Small intestine (tissue), 7 donors: ENCODE data around the gene HMCN1. TPM values are rescaled to one million over a fixed set of nuclear protein-coding genes. Genes with fewer than 3 reads are reported as not detected.

Source experiments
- DNase-seq, 2 donors: peaks; one replicate each; pipeline versions ENCODE4 v3.0.0 to v3.0.0-alpha.2; 2013
- FAIRE-seq: peaks from 2 replicates; lab custom pipeline; 2012; peaks lifted over from hg19 to GRCh38; lab: Jason Lieb, UNC
- H3K27ac ChIP-seq, 3 donors: one replicate each; pipeline ENCODE4 v1.5.1; 2013; ENCODE audit warnings: low read length in 2 of 3, mild to moderate bottlenecking in 2 of 3, control low read depth in 1 of 3, inconsistent platforms in 1 of 3, low read depth in 1 of 3, moderate library complexity in 1 of 3
- H3K27me3 ChIP-seq, 3 donors: one replicate each; pipeline ENCODE4 v1.6.1; 2013; ENCODE audit warnings: low read length in 3 of 3, inconsistent platforms in 1 of 3; ENCODE audit not compliant: control insufficient read depth in 3 of 3, insufficient read depth in 3 of 3
- H3K36me3 ChIP-seq, 3 donors: one replicate each; pipeline ENCODE4 v1.6.1; 2013; ENCODE audit warnings: low read length in 3 of 3, inconsistent platforms in 1 of 3, low read depth in 1 of 3, mild to moderate bottlenecking in 1 of 3, moderate library complexity in 1 of 3; ENCODE audit not compliant: control insufficient read depth in 3 of 3, insufficient read depth in 2 of 3
- H3K4me1 ChIP-seq, 3 donors: one replicate each; pipeline ENCODE4 v1.6.1; 2013; ENCODE audit warnings: low read length in 2 of 3, inconsistent platforms in 1 of 3, low read depth in 1 of 3, mild to moderate bottlenecking in 1 of 3, moderate library complexity in 1 of 3; ENCODE audit not compliant: control insufficient read depth in 3 of 3, insufficient read depth in 2 of 3
- H3K4me3 ChIP-seq, 3 donors: one replicate each; pipeline ENCODE4 v1.5.1; 2013; ENCODE audit warnings: low read length in 3 of 3, control low read depth in 1 of 3, inconsistent platforms in 1 of 3, low read depth in 1 of 3, mild to moderate bottlenecking in 1 of 3, moderate library complexity in 1 of 3
- H3K9me3 ChIP-seq, 2 donors: one replicate each; pipeline ENCODE4 v1.6.1; 2013; ENCODE audit warnings: low read depth in 1 of 2, low read length in 1 of 2; ENCODE audit not compliant: control insufficient read depth in 2 of 2, insufficient read depth in 1 of 2
- WGBS, 3 donors: extraction: QIAGEN DNeasy Blood & Tissue Kit; methylation state at CpG; one replicate each; pipeline ENCODE4 v1.1.7; 2013; 5-methylcytosine and 5-hydroxymethylcytosine counted together
- polyA plus RNA-seq, 4 donors: library from polyadenylated mRNA; stranded (reverse) in 3 of 4; unstranded in 1 of 4; fragments of 200-250 nt in 3 of 4; fragments of 120-200 nt in 1 of 4; gene quantifications; one replicate each; pipeline versions ENCODE4 v1.2.1 to v1.2.3, GENCODE V29; 2013
- donor health status: healthy with polysubstance abuse.
- donor health status: control.
- donor health status: control.
- donor health status: Bipolar disorder and iron deficiency.
- donor health status: healthy.

Gene HMCN1
- polyA plus RNA-seq, 4 donors = under 0.01 to 1.9 (median 0.62) TPM

DNA sequence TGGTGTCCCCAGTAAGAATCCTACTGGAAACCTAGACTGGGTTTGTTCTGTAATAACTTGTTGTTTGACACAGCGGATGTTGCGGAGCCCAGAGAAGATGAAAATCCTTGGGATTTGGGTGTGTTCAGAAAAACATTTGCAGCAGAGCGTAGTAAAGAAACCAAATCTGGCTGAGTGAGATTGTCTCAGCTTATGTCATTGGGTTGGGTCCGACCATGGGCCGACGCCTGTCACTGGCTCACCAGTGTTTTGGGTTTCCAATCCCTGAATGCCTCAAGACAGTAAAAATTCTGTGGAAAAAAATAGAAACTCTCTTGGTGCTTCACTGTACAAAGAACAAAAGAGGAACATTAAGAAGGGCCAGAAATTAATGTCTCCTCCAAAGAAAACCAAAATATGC lies 494.6 kb downstream of the HMCN1 start:
- H3K27ac ChIP-seq = no peak overlapping the region
- no peak for FAIRE-seq
- no peaks in the 10 kb centered on the region for H3K4me1 ChIP-seq
- no peak for DNase-seq
- H3K9me3 ChIP-seq = no peaks in the 10 kb centered on the region
- H3K36me3 ChIP-seq = no peaks in the 10 kb centered on the region
- no peak overlapping the region for H3K4me3 ChIP-seq
- H3K27me3 ChIP-seq = peaks cover 0 to 12% (median 0%) of the 10 kb centered on the region in 3 donors
- WGBS, 3 donors = 91 to 95% (median 91%) methylated on average over 6 of the region's 6 CpGs

DNA sequence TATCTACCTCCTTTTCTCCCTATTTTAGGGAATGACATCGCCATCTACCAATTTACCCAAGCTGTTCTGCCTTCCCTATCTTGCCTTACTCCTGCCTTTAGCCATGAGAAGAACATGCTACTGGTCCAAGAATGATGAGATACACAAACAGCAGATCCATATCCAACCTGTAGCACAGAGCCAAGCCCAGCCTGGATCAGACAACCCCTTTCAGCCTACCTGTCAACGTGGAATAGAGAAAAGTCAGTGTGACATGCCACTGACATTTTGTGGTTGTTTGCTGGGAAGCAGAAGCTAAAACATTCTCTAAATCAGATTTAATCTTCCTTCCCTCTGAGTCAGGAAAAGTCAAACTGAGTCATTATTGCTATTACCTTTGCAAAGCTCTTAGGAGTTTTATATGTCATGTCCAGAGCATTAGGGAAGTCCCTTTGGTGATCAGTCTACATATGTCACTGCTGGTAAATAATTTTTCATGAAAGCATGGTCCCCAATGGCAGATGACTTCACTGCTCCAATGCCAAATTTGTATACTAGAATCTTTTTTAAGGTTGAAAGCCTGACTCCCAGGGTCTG lies 497.8 kb downstream of the HMCN1 start:
- 71 to 88% (median 83%) methylated on average over 2 of the region's 2 CpGs for WGBS, 3 donors
- H3K27me3 ChIP-seq = peaks cover 0 to 14% (median 0%) of the 10 kb centered on the region in 3 donors
- no peak for FAIRE-seq

DNA sequence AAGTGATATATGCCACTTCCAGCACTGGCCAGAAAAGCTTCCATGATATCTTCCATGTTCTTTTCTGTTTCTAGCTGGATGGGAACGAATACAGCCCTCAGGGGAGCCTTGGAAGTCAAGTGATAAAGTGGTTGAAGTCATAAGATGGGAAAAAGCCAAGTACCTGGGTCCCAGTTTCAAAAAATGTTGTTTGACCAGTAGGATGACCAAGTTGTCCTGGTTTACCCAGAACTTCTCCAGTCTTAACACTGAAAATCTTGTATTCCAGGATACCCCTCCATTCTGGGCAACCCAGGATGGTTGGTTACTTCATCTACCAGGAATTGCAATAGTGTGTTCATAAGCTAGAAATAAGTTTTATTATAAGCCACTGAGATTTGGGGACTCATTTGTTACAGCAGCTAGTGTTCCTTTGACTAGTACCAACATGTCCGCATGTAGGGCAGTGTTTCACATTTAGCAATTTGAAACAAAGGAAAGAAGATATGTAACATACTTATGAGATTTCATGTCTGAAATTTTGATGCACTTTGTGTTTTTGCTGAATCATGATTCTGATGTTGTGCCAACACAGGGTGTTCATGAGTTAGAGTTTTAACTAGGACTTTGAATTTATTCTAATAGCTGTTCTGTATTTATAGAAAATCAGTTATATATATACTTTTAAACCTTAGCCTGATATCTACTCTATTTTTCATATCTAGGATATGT lies 500.9 kb downstream of the HMCN1 start:
- no peaks in the 10 kb centered on the region for H3K4me1 ChIP-seq
- peaks cover 0 to 5% (median 0%) of the 10 kb centered on the region in 3 donors for H3K27me3 ChIP-seq
- H3K9me3 ChIP-seq = no peaks in the 10 kb centered on the region
- no peak overlapping the region for H3K27ac ChIP-seq
- no peak for FAIRE-seq
- no peak for DNase-seq
- no peak overlapping the region for H3K4me3 ChIP-seq
- WGBS, 3 donors = 47 to 52% (median 48%) methylated on average over 2 of the region's 2 CpGs
- no peaks in the 10 kb centered on the region for H3K36me3 ChIP-seq

More for the DNA sequence above, 497.8 kb downstream of the HMCN1 start:
- Histone ChIP-seq H3K9me3 (no peaks in the 10 kb centered on the region), H3K4me1 (no peaks in the 10 kb centered on the region), H3K4me3 (no peak overlapping the region), H3K36me3 (no peaks in the 10 kb centered on the region), H3K27ac (no peak overlapping the region)
- DNase-seq = no peak

DNA sequence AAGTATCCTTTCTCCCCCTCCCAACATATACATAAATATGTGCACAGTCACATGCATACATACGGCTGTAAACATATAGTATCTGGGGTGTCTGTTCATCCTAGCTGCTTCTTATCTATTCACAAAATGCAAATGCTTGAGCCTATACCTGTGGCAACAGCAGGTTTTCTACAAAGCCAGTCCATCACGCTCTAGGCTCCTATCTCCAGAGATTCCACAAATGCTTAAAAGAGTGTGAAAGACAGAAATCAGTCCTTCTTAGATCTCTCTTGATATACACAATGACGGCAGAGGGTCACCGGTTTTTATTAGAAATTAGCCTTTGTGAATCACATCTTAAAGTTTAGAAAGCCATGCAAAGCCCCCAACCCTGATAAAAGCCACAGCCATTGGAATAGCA lies 501.5 kb downstream of the HMCN1 start:
- H3K27ac ChIP-seq = no peak overlapping the region
- H3K36me3 ChIP-seq = no peaks in the 10 kb centered on the region
- DNase-seq = no peak
- no peak for FAIRE-seq
- no peak overlapping the region for H3K4me3 ChIP-seq
- H3K4me1 ChIP-seq = no peaks in the 10 kb centered on the region
- WGBS, 3 donors = 73 to 93% (median 81%) methylated on average over 4 of the region's 4 CpGs
- H3K27me3 ChIP-seq = peaks cover 0 to 2% (median 0%) of the 10 kb centered on the region in 3 donors
- H3K9me3 ChIP-seq = no peaks in the 10 kb centered on the region

DNA sequence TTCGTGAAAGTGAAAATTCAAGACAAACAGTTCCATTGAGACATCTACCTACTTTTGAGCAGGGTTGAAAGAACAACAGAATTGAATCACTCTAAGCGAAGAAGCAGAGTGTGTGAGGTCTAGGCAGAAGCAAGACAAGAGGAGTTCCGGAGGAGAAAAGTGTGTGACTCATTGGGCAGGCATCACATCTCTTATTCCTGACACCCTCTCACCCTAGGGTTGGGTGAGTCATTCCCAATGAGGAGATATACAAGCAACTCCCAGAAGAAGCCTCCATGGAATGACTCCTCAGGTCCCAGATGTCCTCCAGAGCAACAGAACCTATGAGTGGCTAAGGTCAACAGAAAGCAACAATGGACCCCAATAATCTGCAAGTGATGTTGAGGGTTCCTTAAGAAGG lies 502.7 kb downstream of the HMCN1 start:
- no peaks in the 10 kb centered on the region for H3K4me1 ChIP-seq
- H3K4me3 ChIP-seq = no peak overlapping the region
- no peaks in the 10 kb centered on the region for H3K9me3 ChIP-seq
- DNase-seq = no peak
- peaks cover 0 to 2% (median 0%) of the 10 kb centered on the region in 3 donors for H3K27me3 ChIP-seq
- no peak overlapping the region for H3K27ac ChIP-seq
- WGBS, 3 donors = 90 to 95% (median 90%) methylated on average over 3 of the region's 3 CpGs
- no peaks in the 10 kb centered on the region for H3K36me3 ChIP-seq
- no peak for FAIRE-seq

DNA sequence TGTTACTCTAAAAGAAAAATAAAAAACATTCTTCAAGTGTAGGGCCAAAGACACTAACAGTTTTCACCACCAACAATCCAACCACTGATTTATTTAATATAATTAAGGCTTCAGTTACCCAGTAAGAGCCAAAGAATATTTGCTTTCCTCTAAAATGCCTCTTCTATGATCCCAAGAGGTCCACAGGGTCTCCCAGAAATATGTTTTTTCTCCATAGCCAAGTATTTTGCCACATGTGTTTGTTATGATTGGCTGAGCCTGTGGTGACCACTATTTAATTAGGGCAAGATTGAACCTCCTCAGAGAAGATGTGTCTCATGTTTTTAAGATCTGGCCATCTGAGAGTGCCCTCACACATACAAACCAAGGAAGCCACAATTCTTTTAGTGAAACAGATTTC lies 505.0 kb downstream of the HMCN1 start:
- peaks cover 0 to 2% (median 0%) of the 10 kb centered on the region in 3 donors for H3K27me3 ChIP-seq
- H3K27ac ChIP-seq = no peak overlapping the region
- H3K36me3 ChIP-seq = no peaks in the 10 kb centered on the region
- H3K4me3 ChIP-seq = no peak overlapping the region
- no peaks in the 10 kb centered on the region for H3K9me3 ChIP-seq
- FAIRE-seq (no peak), DNase-seq (no peak)
- H3K4me1 ChIP-seq = no peaks in the 10 kb centered on the region

DNA sequence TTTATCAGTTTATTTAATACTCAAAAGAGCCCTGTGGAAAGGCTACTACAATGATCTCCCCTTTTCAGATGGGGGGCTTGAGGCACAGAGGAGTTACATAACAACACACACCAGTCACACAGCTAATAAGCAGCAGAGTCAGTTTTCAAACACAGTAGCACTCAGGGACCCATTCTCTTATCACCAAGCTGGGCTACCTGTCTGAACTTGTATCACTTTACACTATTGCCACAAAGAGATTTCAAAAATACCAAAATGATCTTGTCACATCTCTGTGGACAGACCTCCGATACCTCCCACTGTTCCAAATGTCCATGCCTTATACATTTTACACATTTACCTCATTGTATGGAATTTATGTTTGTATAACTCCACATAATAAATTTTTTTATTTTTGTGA lies 506.2 kb downstream of the HMCN1 start:
- Histone ChIP-seq H3K9me3 (no peaks in the 10 kb centered on the region), H3K27me3 (no peaks in the 10 kb centered on the region), H3K27ac (no peak overlapping the region), H3K4me1 (no peaks in the 10 kb centered on the region), H3K4me3 (no peak overlapping the region), H3K36me3 (no peaks in the 10 kb centered on the region)
- no peak for DNase-seq
- FAIRE-seq = no peak
- WGBS, 3 donors = 95 to 100% (median 97%) methylated on average over 1 of the region's 1 CpG
